Raji (cell line): ENCODE measurements around the gene HLA-E.

Experiments used
- POLR2A ChIP-seq: IDR thresholded peaks from 2 replicates; pipeline ENCODE4 v1.6.1; 2011; ENCODE audit warnings: low read depth, low read length, control low read depth; ENCODE audit not compliant: insufficient read depth

Gene HLA-E

GRCh38 chr6:30463651-30464618 is 25.4 kb upstream of the HLA-E start:
- no peak for TF ChIP-seq POLR2A

GRCh38 chr6:30465595-30466306 is 23.6 kb upstream of the HLA-E start:
- TF ChIP-seq POLR2A: no peak

GRCh38 chr6:30470968-30471367 is 18.3 kb upstream of the HLA-E start:
- no peak for TF ChIP-seq POLR2A

GRCh38 chr6:30480536-30481156 is 8.7 kb upstream of the HLA-E start:
- no peak for TF ChIP-seq POLR2A

GRCh38 chr6:30481211-30481964 is 7.9 kb upstream of the HLA-E start:
- no peak for TF ChIP-seq POLR2A

- TF ChIP-seq POLR2A: no peak
These were observed 5.5 kb upstream of the HLA-E start for GRCh38 chr6:30483677-30484279.

- TF ChIP-seq POLR2A: no peak
These were observed 4.1 kb upstream of the HLA-E start for GRCh38 chr6:30485236-30485635.

- TF ChIP-seq POLR2A: no peak
These were observed 1.4 kb upstream of the HLA-E start for GRCh38 chr6:30487926-30488325.

- no peak for TF ChIP-seq POLR2A
These were observed 942 bp downstream of the HLA-E start for GRCh38 chr6:30490026-30490876.

- TF ChIP-seq POLR2A: no peak
These were observed 3.0 kb downstream of the HLA-E start for GRCh38 chr6:30491991-30492952.

- TF ChIP-seq POLR2A: no peak
These were observed 4.4 kb downstream of the HLA-E start for GRCh38 chr6:30493643-30494250.

GRCh38 chr6:30494291-30494861 is 5.1 kb downstream of the HLA-E start:
- no peak for TF ChIP-seq POLR2A
